Endometrium (tissue), 2 donors: Measurements from ENCODE around the gene TBC1D1.
A peak's percentile ranks its signal among the peaks of the same experiment; 100 is the strongest.
"Not testable (repeated sequence)": the region's sequence is repeated elsewhere in the genome, so short reads cannot be mapped to it uniquely, and the experiment has no call there.

Source experiments
- FAIRE-seq: peaks from 2 replicates; lab custom pipeline; 2012; peaks lifted over from hg19 to GRCh38; lab: Jason Lieb, UNC
- donor health status: control.
- donor health status: control.

TBC1D1 gene

DNA sequence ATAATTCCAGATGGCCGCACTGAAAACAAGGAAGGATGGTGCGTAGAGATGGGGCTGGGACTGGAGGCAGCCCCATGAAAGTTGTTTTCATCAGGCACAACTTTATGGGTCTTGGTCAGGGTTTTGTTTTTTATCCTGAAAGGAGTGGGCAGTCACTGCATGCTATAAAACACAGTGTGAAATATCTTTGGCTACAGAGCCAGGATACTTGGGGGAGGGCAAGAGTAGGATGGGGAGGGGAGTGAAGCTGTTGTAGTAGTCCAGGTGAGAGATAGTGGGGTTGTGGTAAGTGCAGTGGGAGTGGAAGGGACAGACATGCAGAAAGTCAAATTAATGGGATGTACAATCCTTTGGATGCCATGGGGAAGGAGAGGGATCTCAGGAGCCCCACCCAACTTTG is 125.8 kb downstream of the TBC1D1 start:
- FAIRE-seq = no peak

DNA sequence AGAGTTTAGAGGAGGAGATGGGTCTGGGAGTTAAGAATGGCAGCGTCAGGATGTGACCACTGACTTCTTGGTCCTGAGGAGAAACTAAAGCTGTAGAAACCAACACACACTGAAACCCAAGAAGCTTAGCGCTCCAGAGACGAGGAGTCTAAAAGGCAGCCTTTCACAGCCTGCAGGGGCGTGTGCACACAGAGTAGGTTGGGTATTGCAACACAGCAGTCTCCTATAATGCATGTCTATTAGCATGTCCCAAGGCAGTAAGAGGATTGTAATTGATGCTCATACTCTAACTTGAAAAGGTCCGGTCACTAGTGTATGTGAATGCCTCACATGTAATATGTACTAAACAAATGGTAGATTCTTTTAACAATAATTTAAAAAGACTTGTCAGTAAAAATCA is 126.7 kb downstream of the TBC1D1 start:
- no peak for FAIRE-seq

DNA sequence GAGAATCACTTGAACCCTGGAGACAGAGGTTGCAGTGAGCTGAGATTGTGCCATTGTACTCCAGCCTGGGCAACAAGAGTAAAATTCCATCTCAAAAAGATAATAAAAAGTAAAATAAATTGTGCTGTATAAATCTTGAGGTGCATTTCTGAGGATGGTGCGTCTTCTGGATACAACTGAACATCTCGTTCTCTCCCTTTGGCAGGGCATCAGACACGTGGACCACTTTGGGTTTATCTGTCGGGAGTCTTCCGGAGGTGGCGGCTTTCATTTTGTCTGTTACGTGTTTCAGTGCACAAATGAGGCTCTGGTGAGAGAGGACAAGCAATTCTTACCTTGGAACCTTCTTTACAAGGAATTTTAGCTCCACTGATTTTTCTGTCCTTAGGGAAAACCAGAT is 129.5 kb downstream of the TBC1D1 start:
- FAIRE-seq = no peak

DNA sequence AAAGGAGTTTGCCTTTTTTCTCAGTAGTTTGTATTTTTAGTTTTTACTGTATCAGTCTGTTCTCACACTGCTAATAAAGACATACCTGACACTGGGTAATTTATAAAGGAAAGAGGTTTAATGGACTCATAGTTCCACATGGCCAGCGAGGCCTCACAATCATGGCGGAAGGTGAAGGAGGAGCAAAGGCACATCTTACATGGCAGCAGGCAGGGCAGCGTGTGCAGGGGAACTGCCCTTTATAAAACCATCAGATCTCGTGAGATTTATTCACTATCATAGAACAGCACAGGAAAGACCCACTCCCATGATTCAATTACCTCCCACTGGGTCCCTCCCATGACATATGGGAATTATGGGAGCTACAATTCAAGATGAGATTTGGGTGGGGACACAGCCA is 130.1 kb downstream of the TBC1D1 start:
- FAIRE-seq = not testable (repeated sequence)

DNA sequence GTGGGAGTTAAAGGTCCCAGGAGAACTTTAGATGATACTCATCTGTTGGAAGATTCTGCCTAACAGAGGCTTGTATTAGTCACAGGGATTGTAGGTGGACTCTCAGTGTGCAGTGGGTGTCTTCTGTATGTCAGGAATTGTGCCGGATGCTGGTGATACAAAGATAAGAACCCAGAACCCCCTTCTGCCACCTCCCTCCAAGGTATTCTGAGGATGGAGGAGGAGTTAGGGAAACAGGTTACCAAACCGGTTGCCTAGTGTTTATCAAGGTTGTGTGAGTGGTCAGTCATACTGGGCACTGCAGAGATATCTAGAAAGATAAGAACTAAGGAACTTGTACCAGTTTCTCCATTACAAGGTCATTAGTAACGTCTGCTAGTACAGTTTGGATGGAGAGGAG is 130.9 kb downstream of the TBC1D1 start:
- FAIRE-seq = no peak

DNA sequence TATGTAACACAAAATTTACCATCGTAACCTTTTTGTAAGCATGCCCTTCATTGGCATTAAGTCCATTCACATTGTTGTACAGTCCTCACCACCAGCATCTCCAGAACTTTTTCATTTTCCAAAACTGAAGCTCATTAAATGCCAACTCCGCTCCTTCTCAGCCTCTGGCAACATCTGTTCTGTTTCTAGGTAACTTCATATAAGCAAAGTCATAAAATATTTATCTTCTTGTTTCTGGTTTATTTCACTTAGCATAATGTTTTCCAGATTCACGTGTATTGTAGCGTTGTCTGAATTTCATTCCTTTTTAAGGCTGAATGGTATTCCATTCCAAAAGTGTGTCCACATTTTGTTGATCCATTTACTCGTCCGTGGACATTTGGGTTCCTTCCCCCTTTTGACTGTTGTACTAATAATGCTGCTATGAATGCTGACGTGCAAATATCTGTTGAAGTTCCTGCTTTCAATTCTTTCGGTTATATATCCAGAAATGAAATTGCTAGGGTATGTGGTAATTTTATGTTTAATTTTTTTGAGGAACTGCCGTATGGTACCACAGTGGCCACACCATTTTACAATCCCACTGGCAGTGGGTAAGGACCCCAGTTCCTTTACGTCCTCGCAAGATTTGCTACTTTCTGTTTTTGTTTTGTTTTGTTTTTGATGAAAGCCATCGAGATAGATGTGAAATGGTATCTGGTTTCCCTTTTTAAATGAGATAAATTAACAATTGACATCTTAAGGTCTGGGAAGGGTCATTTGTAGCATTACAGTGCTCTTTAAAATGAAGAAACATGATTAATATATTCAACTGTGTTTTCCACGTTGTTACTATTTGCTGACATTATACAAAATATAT is 132.7 kb downstream of the TBC1D1 start:
- FAIRE-seq = no peak

DNA sequence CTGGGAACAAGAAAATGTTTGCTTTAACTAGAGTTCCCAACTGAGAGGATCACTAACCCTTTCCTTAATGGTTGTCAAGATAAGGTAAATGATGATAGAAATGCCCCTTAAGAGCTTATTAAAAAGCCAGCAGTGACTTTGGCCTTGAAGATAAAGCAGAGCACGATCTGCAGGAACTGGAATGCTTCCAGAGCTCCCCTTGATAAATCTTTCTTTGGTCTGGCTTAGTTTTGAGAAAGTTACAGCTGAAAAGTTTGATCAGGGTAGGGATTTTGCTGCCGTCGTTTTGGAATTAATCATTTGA is 133.3 kb downstream of the TBC1D1 start:
- FAIRE-seq = no peak

DNA sequence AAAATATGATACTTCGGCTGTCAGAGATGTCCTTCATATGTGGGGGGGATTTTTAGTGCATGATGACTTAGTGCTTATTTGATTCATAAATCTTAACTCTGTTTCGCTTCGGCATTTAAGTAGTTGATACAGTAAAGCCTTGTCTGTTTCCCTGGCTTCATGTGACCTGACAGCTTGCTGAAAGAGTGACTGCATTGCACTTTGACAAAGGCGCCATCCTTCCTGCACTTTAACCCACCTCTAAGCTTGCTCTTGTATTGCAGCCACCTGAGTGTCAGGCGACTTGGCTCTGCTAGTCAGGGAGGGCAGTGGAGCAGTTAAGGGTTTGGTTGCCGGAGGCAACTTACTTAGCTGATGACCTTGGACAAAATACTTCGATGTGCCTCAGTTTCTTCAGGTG is 134.8 kb downstream of the TBC1D1 start:
- no peak for FAIRE-seq

DNA sequence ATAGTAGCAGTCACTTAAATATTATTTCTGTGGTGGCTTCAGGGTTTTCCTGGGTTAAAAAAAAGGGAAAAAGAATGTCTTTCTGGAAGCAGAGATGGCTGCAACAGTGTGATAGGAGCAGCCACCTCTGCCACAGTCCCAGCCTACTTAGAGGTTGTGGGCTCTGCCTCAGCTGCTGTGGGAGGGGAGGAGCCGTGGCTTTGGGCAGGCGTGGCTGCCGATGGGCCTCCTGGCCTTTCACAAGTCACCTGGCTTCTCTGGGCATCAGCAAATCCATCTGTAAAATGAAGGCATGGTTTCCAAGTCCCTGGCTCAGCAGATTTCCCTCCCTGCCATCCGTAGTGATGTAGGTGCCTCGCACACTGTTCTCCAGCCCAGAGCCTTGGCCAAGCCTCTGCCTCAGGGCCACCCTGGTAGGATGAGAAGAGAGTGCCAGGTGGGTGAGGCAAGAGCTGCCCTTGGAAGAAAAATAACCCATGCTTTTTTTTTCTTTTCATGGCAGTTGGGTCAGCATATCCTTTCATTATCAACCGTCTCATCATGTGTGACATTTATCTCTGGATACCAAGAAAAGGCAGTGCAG is 135.4 kb downstream of the TBC1D1 start:
- FAIRE-seq = no peak

DNA sequence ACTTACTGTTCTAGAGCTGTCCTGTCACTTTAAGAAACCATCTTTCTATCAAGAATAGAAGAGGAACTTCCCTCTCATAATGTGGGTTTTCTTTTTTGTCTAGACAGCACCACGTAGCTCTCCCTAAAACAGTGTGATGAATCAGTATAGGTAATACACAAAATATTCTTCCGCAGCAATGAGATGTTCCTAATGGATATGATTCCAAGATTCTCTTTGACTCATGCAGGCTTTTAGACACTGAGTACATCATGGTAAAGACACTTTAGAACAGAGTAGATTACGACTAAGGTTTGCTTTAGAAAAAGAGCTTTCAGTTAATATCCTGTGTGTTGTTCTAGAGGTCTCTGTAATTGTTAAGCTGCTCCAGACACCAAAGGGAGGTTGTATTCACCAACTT is 139.1 kb downstream of the TBC1D1 start:
- no peak for FAIRE-seq

DNA sequence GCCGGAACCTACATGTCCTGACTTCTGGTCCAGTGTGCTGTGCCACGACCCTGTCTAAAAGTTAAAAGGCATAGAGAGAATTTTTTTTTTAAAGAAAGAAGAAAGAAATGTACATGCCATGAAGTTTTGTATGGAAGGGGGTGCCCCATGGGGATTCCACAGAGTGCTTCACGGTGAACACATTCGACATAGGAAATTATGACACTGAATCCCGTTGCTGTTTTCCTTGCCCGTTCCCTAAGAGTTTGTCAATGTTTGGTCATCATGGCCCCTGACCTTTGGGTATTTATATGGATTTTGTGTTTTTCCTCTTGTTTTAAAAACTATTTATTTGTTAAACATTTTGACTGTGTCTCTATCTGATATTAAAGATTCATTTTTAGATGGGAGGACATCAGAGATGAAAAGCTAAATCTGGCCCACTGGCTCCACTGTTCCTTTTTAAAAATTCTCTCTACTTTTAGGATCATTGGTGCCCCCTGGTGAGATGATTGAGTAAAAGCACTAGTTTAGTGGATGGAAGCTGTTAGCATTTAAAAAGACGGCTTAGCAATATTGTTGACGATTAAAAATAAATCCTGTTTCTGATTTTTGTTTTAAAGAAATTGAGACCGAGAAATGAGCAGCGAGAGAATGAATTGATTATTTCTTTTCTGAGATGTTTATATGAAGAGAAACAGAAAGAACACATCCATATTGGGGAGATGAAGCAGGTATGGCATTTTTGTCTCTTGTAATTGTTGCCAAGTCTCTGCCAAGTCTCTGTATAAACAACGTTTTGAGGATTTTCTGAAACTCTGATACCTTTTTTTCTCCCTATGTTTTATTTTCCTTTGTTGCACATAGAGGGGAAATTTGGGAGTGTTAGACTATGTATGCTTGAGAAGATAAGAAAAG is 144.3 kb downstream of the TBC1D1 start:
- FAIRE-seq = peak; percentile 98

DNA sequence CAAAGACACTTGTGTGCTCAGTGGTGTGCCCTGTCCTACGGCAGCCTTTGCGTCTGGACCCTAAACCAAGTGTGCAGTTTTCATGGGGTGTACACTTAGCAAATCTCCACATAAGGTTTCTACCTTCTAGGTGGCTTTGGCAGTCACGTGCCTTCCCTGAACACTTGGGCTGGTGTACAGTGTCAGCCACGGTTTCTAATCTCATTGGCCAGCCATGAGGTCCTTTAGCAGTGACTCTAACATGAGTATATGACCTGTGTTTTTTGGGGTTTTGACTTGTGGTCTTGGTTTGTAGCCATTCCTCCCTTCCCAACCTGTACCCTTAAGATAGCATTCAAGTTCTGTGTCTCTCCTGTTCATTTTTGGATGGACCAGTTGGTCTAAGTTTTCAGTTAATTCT is 145.7 kb downstream of the TBC1D1 start:
- no peak for FAIRE-seq

DNA sequence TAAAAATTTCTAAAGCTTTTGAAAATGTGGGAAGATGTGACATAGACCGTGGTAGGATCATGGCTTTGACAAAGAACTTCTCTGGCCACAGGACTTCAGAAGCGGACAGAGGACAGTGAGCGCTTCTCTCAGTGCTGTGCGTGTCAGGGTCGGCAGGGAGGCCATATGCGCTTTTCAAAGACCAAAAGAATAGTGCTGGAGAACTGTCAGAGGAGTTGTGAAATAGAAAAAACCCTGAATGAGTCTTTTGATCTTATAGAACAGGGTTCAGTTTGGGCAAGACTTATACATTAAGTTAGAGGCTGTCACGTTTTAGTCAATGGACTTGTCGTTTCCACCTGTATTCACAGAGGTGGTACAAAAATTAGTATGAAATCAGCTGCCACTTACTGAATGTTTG is 146.7 kb downstream of the TBC1D1 start:
- no peak for FAIRE-seq

DNA sequence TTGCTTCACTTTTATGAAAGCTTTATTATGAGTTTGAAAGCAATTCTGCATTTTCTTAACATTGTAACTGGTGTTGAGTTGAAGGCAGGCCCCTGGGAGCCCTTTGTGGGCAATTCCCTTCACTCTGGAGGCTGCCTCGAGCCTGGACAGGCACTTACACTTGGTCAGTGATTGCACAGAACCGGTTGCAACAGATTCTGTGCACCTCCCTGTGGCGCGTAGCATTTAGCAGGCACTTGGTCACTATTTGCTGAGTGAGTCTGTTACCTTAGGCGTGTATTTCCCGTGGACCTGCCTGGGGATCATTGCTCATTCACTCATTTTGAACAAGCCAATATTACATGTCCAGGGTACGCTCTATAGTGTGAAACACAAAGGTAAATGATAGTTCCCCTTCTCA is 149.7 kb downstream of the TBC1D1 start:
- FAIRE-seq = no peak

DNA sequence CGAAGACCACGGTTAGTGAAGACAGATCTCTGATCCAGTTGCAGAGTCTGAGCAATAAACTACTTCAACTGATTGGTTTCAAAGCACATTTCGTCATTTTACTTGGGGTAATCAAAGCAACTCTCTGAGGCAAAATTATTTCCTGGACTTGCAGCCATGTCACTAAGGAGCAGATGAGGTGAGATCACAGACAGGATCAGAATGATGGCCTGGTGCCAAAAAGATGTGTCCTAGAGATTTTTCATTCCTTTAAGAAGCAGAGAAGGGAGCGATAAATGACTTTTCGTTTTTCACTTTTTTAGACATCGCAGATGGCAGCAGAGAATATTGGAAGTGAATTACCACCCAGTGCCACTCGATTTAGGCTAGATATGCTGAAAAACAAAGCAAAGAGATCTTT is 153.2 kb downstream of the TBC1D1 start:
- FAIRE-seq = no peak

DNA sequence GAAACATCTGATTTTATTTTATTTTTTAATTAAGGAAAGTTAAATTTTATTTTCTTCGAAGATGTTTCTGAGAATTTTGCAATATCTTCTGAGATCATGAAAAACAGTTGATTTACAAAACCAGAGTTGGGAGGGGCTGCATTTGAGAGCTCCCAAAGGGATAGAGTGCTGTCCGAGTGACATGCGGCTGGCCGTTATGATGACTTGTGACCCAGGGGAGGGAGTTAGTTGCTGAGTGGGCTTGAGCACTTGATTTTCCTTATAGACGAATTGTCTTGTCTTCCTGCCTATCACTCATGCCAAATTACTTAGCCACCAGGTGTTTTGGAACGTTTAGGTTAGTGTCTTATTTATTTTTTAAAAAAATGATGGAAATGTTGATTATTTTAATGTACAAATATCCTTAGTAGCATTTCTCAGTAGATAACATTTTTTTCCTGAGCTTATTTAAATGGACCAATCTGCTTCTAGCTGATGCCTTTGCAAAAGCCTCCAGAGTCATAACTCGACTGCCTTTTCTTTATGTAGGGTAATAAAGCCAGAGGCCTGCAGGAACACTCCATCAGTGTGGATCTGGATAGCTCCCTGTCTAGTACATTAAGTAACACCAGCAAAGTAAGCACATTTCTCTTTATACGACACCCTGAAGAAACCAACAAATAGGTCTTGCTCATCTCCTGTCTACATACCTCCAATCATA is 154.6 kb downstream of the TBC1D1 start:
- FAIRE-seq = no peak

DNA sequence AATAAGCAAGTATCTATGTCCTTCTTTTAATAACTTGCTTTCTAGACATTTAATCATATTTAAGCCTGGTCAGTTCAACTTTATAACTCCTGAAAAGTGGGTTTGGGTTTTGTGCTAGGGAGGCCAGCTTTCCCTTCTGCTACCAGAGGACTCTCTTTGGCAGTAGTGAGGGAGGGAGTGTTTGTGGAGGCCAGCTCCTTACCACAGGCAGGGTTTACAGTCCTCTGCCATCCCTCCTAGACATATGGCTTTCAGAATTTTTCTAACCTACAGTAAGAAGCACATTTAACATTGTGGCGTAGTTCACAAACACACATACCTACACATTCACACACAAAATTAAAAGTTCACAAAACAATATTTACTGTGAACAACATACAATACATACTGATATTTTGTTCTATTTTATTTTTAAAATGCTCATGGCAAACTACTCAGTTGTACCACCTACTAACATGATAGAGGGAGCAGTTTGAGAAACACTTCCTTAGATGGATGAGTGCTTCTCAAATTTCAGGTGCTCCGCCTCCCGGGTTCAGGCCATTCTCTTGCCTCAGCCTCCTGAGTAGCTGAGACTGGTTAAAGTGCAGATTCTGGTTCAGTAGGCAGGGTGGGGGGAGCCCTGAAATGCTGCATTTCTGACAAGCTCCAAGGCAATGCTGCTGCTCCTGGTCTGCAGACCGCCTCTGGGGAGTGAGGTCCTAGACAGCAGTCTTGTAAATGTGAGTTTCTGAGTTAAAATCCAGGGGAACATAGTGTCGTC is 156.0 kb downstream of the TBC1D1 start:
- no peak for FAIRE-seq

DNA sequence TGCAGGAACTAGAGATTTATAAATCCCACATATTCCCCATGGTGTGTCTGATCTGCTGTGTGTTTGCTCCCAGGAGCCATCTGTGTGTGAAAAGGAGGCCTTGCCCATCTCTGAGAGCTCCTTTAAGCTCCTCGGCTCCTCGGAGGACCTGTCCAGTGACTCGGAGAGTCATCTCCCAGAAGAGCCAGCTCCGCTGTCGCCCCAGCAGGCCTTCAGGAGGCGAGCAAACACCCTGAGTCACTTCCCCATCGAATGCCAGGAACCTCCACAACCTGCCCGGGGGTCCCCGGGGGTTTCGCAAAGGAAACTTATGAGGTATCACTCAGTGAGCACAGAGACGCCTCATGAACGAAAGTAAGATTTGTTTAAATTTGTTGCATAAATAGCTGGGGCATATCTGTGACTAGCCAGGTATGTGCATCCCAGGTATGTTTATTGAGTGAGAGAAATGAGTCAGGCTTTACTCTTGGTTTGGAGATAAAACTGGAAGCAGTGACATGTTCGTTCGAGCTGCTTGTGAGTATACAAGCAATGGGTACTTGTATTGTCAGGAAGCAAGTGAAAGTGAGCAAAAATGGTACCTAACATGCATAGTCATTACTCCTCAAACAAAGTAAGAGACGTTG is 158.8 kb downstream of the TBC1D1 start:
- no peak for FAIRE-seq

DNA sequence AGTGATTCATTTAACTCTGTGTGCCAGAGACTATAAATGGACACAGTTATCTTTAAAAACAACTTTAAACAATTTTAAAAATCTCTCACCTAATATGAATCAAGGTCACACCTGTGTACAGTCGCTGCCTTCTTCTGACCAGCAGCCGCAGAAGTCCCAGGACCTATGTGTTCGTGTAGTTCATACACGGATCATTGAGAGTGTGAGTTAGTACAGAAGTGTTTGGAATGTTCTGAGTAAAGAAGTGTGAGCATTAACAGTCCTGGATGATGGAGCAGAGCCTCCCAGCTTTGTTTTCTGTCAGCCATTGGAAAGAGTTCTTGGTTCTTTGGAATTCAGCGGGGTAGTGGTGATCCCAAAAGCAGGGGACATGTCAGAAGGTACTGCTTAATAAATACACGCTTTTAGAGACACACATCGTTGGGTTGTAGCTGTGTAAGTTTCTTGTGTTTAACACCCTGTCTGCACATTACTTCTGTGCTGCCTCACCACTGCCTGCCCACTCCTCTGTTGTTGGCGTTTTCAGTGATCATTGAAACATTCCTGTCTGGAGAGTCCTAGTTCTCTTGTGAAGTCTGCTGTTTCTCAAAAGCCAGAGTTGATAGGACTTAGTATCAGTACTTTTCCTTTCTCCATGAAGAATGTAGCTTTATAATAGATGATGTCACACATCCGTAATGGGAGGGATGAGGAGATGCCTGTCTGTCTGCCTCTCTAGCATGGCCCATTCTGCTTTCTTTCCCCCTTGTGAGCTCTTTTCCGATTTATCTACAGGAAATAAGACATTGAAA is 159.9 kb downstream of the TBC1D1 start:
- no peak for FAIRE-seq

DNA sequence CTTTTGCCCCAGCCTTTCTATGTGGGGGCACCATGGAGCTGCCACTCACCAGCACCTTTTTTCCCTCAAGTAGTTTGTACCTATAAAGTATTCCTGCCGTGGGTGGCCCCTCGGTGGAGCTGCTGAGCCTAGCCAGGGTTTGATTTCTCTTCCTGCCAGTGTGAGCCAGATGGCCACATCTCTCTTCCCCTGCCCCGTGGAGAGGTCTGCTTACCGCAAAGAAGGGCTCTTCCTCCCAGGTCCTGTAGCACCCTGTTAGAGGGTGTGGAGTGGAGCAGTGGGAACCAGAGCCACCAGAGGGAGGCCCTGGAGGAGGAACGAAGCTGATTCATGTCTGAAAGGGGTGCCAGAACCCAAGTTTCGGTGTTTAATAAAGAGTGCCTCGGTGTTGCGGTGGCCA is 164.7 kb downstream of the TBC1D1 start:
- no peak for FAIRE-seq
